Neural crest cell (in vitro differentiated cells): Measurements from ENCODE around the gene ARHGAP22. TPM values are rescaled to one million over a fixed set of nuclear protein-coding genes. Genes with fewer than 3 reads are reported as not detected.

Experiments used
- DNase-seq: peaks from one replicate; pipeline ENCODE4 v3.0.0; 2021; ENCODE audit warnings: low read depth, mixed read lengths, low spot score
- H3K27ac Mint-ChIP-seq: one replicate; pipeline ENCODE4 v1.8.0; 2021; ENCODE audit warnings: mild to moderate bottlenecking, mixed read lengths; ENCODE audit not compliant: unreplicated experiment
- H3K27me3 Mint-ChIP-seq: 2 replicates; pipeline ENCODE4 v1.8.0; 2021; ENCODE audit warnings: low read depth, mild to moderate bottlenecking, mixed read lengths
- H3K36me3 Mint-ChIP-seq: 2 replicates; pipeline ENCODE4 v1.8.0; 2021; ENCODE audit warnings: low read depth, mild to moderate bottlenecking, mixed read lengths
- H3K4me1 Mint-ChIP-seq: 2 replicates; pipeline ENCODE4 v1.8.0; 2021; ENCODE audit warnings: mixed read lengths
- H3K4me3 Mint-ChIP-seq: one replicate; pipeline ENCODE4 v1.8.0; 2021; ENCODE audit warnings: mild to moderate bottlenecking, mixed read lengths
- H3K9me3 Mint-ChIP-seq: 2 replicates; pipeline ENCODE4 v1.8.0; 2021; ENCODE audit warnings: mixed read lengths
- total RNA-seq: library from RNA; stranded (reverse); gene quantifications from 2 replicates; pipeline ENCODE4 v1.2.1, GENCODE V29; 2021
- TF ChIP-seq, protein P1 (sequence below): fragments of 200-600 bp; sonication (generic); conservative IDR thresholded peaks from 2 replicates; pipeline ENCODE4 v1.5.0; 2021; ENCODE audit warnings: antibody characterized with exemption, mild to moderate bottlenecking

The ARHGAP22 gene
- total RNA-seq, 1 donor from 2014 or later: 5.2 TPM

DNA sequence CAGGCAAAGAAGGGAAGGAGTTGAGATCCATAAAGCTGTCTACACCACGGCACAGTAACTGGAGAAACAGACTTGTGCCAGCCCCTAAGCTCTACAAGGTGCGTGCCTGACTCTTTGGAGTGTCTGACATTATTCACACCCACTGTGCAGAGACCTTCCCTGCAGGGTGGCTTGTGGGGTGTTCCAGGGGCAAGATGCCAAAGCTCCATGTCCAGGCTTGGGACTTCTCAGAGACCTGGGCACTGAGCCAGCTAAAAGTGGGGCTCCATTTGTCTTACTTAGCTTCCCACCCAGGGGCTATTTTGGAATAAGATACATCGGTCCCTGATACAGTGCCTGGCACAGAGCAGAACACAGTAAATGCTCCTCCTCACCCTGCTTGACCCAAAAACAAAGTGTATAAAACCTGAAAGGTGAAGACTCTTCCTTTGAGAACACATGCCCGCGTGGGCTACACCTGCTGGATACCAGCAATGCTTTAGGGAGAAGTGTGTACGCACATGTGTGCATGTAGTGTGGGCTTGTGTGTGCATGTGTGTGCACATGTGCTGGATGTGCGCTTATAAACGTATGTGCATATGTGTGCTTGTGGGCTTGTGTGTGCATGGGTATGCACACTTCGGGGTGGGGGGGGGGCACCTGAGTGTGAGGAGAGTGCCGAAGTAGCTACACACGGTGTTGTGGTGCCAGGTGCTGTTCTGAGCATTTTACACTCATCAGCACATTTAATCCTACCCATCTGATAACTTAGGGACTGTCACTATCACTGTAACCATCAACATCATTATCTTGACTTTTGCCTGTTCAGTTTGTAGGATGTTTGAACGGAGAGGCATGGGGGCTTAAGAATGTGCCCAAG lies 143.0 kb downstream of the ARHGAP22 start:
- H3K9me3 Mint-ChIP-seq: no peaks in the 10 kb centered on the region
- no peak overlapping the region for H3K27ac Mint-ChIP-seq
- TF ChIP-seq, protein P1, sequence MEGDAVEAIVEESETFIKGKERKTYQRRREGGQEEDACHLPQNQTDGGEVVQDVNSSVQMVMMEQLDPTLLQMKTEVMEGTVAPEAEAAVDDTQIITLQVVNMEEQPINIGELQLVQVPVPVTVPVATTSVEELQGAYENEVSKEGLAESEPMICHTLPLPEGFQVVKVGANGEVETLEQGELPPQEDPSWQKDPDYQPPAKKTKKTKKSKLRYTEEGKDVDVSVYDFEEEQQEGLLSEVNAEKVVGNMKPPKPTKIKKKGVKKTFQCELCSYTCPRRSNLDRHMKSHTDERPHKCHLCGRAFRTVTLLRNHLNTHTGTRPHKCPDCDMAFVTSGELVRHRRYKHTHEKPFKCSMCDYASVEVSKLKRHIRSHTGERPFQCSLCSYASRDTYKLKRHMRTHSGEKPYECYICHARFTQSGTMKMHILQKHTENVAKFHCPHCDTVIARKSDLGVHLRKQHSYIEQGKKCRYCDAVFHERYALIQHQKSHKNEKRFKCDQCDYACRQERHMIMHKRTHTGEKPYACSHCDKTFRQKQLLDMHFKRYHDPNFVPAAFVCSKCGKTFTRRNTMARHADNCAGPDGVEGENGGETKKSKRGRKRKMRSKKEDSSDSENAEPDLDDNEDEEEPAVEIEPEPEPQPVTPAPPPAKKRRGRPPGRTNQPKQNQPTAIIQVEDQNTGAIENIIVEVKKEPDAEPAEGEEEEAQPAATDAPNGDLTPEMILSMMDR: no peak
- H3K36me3 Mint-ChIP-seq: no peaks in the 10 kb centered on the region
- H3K4me3 Mint-ChIP-seq: no peak overlapping the region
- no peaks in the 10 kb centered on the region for H3K27me3 Mint-ChIP-seq
- DNase-seq: no peak
- no peaks in the 10 kb centered on the region for H3K4me1 Mint-ChIP-seq

DNA sequence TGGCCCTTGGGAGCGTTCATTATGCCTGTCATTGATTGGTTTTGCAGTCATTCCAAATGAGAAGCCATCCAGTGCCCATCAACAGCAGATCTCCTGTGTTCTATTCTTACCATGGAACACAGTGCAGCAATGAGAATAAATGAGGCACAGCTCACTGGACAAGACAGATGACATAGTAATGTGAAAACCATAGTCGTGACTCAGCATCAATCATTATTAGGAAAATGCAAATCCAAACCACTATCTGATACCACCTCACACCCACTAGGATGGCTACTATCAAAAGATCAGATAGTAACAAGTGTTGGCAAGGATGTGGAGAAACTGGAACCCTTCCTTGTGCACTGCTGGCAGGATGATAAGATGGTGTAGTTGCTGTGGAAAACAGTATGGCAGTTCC lies 144.7 kb downstream of the ARHGAP22 start:
- Mint-ChIP-seq H3K27me3 (no peaks in the 10 kb centered on the region), H3K27ac (no peak overlapping the region), H3K36me3 (no peaks in the 10 kb centered on the region), H3K9me3 (no peaks in the 10 kb centered on the region), H3K4me1 (no peaks in the 10 kb centered on the region), H3K4me3 (no peak overlapping the region)
- DNase-seq: no peak
- TF ChIP-seq, protein P1: no peak

DNA sequence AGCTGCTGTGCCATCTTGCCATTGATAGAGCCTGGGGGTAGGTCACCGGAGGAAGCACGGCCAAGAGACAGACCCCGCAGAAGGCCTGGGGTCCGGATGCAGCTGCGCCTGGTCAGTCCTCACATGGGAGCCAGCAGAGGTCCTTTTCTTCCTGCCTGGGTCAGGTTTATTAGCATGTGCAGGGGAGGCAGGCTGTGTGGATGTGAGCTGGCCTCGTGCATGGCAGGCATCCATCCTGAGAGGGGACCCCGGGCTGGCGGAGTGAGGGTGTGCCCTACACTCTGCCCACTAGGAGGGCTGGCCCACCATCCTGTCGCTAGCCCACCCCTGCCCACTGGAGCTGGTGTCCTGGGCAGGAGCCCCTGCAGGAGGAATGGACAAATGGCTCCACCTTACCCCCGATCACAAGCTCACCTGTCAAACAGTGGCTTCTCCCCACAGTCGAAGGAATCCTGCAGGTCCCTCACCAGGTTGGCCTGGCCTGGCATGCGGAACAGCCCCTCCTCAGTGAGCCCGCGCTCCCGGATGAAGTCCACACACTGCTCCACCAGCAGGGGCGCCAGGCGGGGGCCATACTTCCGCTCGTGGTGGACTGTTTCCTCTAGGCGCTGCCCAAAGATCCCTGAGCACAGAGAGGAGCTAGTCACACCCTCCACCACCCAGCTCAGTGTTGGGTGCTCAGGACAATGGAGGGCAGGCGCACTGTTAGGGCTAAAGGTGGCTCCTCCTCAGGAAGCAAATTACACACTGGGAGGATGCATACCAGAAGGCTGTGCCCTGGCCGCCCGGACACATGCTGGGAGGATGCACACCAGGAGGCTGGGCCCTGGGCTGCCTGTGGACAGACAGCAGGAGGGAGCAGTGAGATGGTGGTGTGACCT lies 145.4 kb downstream of the ARHGAP22 start:
- TF ChIP-seq, protein P1: no peak
- H3K4me3 Mint-ChIP-seq: no peak overlapping the region
- H3K36me3 Mint-ChIP-seq: no peaks in the 10 kb centered on the region
- DNase-seq: no peak
- H3K27ac Mint-ChIP-seq: no peak overlapping the region
- H3K4me1 Mint-ChIP-seq: no peaks in the 10 kb centered on the region
- H3K9me3 Mint-ChIP-seq: no peaks in the 10 kb centered on the region
- no peaks in the 10 kb centered on the region for H3K27me3 Mint-ChIP-seq

DNA sequence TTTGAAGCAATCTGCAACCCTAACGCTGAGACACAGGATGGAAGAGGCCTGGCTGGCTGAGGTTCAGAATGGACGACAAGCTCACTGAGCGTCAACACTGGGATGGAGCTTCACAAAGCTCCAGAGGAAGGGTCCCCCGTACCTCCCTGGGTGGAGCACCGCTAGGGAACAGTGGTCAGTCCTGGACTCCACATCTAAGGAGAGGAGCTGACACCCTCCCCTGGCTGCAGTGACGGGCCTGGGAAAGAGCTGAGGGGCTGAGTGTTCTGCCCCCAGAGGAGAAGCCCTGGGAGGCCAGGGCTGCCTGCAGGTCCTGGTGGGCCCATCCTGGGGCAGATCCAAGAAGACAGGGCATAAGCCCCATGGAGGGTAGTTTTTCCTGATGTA lies 146.2 kb downstream of the ARHGAP22 start:
- TF ChIP-seq, protein P1: no peak
- Mint-ChIP-seq H3K4me3 (no peak overlapping the region), H3K36me3 (no peaks in the 10 kb centered on the region), H3K4me1 (no peaks in the 10 kb centered on the region), H3K27me3 (no peaks in the 10 kb centered on the region), H3K27ac (no peak overlapping the region), H3K9me3 (no peaks in the 10 kb centered on the region)
- DNase-seq: no peak

DNA sequence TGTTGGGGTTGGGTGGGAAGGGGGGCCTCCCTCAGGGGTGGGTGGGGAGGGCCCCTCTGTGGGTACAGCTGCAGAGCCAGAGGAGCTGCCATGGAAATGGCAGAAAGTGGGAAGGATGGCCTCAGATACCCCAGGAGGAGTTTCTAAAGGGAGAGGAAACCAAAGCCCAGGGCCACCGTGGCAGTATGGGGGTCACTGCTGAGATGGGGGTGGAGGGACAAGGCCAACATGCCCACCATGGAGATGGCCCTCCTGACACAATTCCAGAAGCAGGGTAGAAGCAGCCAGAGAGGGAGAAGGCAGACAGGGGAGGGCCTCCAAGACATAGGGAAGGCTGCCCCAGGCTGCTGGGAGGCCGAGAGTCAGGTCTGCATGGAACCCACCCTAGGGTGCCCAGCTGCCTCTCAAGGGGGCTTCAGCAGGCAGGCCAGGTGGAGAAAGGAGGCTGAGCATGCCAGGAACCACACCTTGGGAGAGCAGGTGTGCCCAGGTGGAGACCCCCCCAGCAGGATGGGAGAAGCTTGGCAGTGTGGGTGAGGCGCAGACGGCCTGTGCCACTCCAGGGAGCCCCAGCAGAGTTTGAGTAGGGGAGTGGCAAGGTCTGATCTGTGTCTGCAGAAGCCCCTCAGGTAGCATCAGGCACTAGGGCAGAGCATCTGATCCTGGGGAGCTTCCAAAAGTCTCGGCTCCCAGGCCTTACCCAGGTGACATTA lies 146.8 kb downstream of the ARHGAP22 start:
- no peak overlapping the region for H3K4me3 Mint-ChIP-seq
- peaks cover 1% of the 10 kb centered on the region for H3K4me1 Mint-ChIP-seq
- TF ChIP-seq, protein P1: no peak
- no peaks in the 10 kb centered on the region for H3K27me3 Mint-ChIP-seq
- H3K27ac Mint-ChIP-seq: no peak overlapping the region
- no peaks in the 10 kb centered on the region for H3K9me3 Mint-ChIP-seq
- DNase-seq: no peak
- H3K36me3 Mint-ChIP-seq: no peaks in the 10 kb centered on the region
